ENCODE measurements around the gene KCNIP3. TPM values are rescaled to one million over a fixed set of nuclear protein-coding genes. Genes with fewer than 3 reads are reported as not detected.
A peak's percentile ranks its signal among the peaks of the same experiment; 100 is the strongest.

The KCNIP3 gene
- total RNA-seq, 1 donor from 2014 or later: 6.3 TPM

- peaks cover 12% of the 10 kb centered on the region for H3K4me1 Mint-ChIP-seq (ENCODE audit: low read depth)
- H3K4me3 Mint-ChIP-seq (ENCODE audit: low read depth): no peak overlapping the region
- peaks cover 23% of the 10 kb centered on the region for H3K27me3 Mint-ChIP-seq
- DNase-seq (ENCODE audit: low spot score, unreplicated experiment): no peak
- no peak overlapping the region for H3K27ac Mint-ChIP-seq
- H3K9me3 Mint-ChIP-seq (ENCODE audit: low read depth): no peaks in the 10 kb centered on the region
- no peaks in the 10 kb centered on the region for H3K36me3 Mint-ChIP-seq (ENCODE audit: insufficient read depth)
- no peak for TF ChIP-seq CTCF (IDR thresholded peaks at IDR 0.05; ENCODE audit: unreplicated experiment)
Observed at GRCh38 chr2:95301876-95302641, 4.9 kb downstream of the KCNIP3 start.

GRCh38 chr2:95303191-95303919 is 6.2 kb downstream of the KCNIP3 start:
- DNase-seq (ENCODE audit: low spot score, unreplicated experiment): no peak
- peaks cover 6% of the 10 kb centered on the region for H3K4me1 Mint-ChIP-seq (ENCODE audit: low read depth)
- no peak overlapping the region for H3K4me3 Mint-ChIP-seq (ENCODE audit: low read depth)
- H3K36me3 Mint-ChIP-seq (ENCODE audit: insufficient read depth): no peaks in the 10 kb centered on the region
- peak overlapping the region; percentile 37 for H3K27ac Mint-ChIP-seq
- no peaks in the 10 kb centered on the region for H3K9me3 Mint-ChIP-seq (ENCODE audit: low read depth)
- H3K27me3 Mint-ChIP-seq: peaks cover 14% of the 10 kb centered on the region
- TF ChIP-seq CTCF (IDR thresholded peaks at IDR 0.05; ENCODE audit: unreplicated experiment): no peak

GRCh38 chr2:95305380-95306061 is 8.4 kb downstream of the KCNIP3 start:
- H3K4me3 Mint-ChIP-seq (ENCODE audit: low read depth): no peak overlapping the region
- H3K27me3 Mint-ChIP-seq: peaks cover 8% of the 10 kb centered on the region
- H3K9me3 Mint-ChIP-seq (ENCODE audit: low read depth): no peaks in the 10 kb centered on the region
- no peak overlapping the region for H3K27ac Mint-ChIP-seq
- no peak for DNase-seq (ENCODE audit: low spot score, unreplicated experiment)
- no peak for TF ChIP-seq CTCF (IDR thresholded peaks at IDR 0.05; ENCODE audit: unreplicated experiment)
- H3K36me3 Mint-ChIP-seq (ENCODE audit: insufficient read depth): no peaks in the 10 kb centered on the region
- H3K4me1 Mint-ChIP-seq (ENCODE audit: low read depth): peaks cover 6% of the 10 kb centered on the region

- Mint-ChIP-seq H3K4me3 (ENCODE audit: low read depth) (no peak overlapping the region), H3K4me1 (ENCODE audit: low read depth) (peaks cover 6% of the 10 kb centered on the region), H3K27ac (no peak overlapping the region), H3K9me3 (ENCODE audit: low read depth) (no peaks in the 10 kb centered on the region), H3K36me3 (ENCODE audit: insufficient read depth) (no peaks in the 10 kb centered on the region), H3K27me3 (peaks cover 11% of the 10 kb centered on the region)
- TF ChIP-seq CTCF (IDR thresholded peaks at IDR 0.05; ENCODE audit: unreplicated experiment): no peak
- no peak for DNase-seq (ENCODE audit: low spot score, unreplicated experiment)
Observed at GRCh38 chr2:95306336-95306895, 9.3 kb downstream of the KCNIP3 start.

GRCh38 chr2:95307036-95307435 is 9.9 kb downstream of the KCNIP3 start:
- no peak for TF ChIP-seq CTCF (IDR thresholded peaks at IDR 0.05; ENCODE audit: unreplicated experiment)
- H3K27me3 Mint-ChIP-seq: peaks cover 11% of the 10 kb centered on the region
- H3K4me3 Mint-ChIP-seq (ENCODE audit: low read depth): no peak overlapping the region
- H3K36me3 Mint-ChIP-seq (ENCODE audit: insufficient read depth): no peaks in the 10 kb centered on the region
- peaks cover 6% of the 10 kb centered on the region for H3K4me1 Mint-ChIP-seq (ENCODE audit: low read depth)
- H3K9me3 Mint-ChIP-seq (ENCODE audit: low read depth): no peaks in the 10 kb centered on the region
- DNase-seq (ENCODE audit: low spot score, unreplicated experiment): no peak
- H3K27ac Mint-ChIP-seq: no peak overlapping the region

All from progenitor cell of endocrine pancreas (in vitro differentiated cells).